ENCODE data around the gene ATPAF1. TPM values are rescaled to one million over a fixed set of nuclear protein-coding genes. Genes with fewer than 3 reads are reported as not detected.

The ATPAF1 gene
- total and polyA plus RNA-seq, 9 donors: 42.5 to 59.4 (median 50.8) TPM

- Histone ChIP-seq H3K36me3 (ENCODE audit: control insufficient read depth, insufficient read depth, low read length) (peaks cover 30% of the 10 kb centered on the region), H3K4me3 (ENCODE audit: low read length) (no peak overlapping the region), H3K4me1 (ENCODE audit: control insufficient read depth, insufficient read depth, low read length) (no peaks in the 10 kb centered on the region), H3K9me3 (replicated peaks; ENCODE audit: control insufficient read depth, low read depth, low read length) (no peaks in the 10 kb centered on the region), H3K27me3 (ENCODE audit: control insufficient read depth, insufficient read depth, low read length) (no peaks in the 10 kb centered on the region), H3K27ac (ENCODE audit: low read length) (no peak overlapping the region)
- WGBS (ENCODE audit: insufficient coverage): no CpG with 5 or more reads among the region's 3 CpGs
- peak; percentile 82 for DNase-seq
Measured at GRCh38 chr1:46595127-46595526, 73.0 kb downstream of the ATPAF1 start.

GRCh38 chr1:46594063-46594462, 74.1 kb downstream of the ATPAF1 start:
- whole genome bisulfite sequencing (ENCODE audit: insufficient coverage): 66% methylated on average over 3 of the region's 5 CpGs
- Histone ChIP-seq H3K9me3 (replicated peaks; ENCODE audit: control insufficient read depth, low read depth, low read length) (no peaks in the 10 kb centered on the region), H3K27ac (ENCODE audit: low read length) (no peak overlapping the region), H3K4me3 (ENCODE audit: low read length) (no peak overlapping the region), H3K36me3 (ENCODE audit: control insufficient read depth, insufficient read depth, low read length) (peaks cover 35% of the 10 kb centered on the region), H3K27me3 (ENCODE audit: control insufficient read depth, insufficient read depth, low read length) (no peaks in the 10 kb centered on the region), H3K4me1 (ENCODE audit: control insufficient read depth, insufficient read depth, low read length) (no peaks in the 10 kb centered on the region)
- peak; percentile 71 for DNase-seq

GRCh38 chr1:46592823-46593222, 75.3 kb downstream of the ATPAF1 start:
- 84% methylated on average over 3 of the region's 4 CpGs for WGBS (ENCODE audit: insufficient coverage)
- no peak for DNase-seq
- Histone ChIP-seq H3K4me3 (ENCODE audit: low read length) (no peak overlapping the region), H3K27ac (ENCODE audit: low read length) (no peak overlapping the region), H3K27me3 (ENCODE audit: control insufficient read depth, insufficient read depth, low read length) (no peaks in the 10 kb centered on the region), H3K36me3 (ENCODE audit: control insufficient read depth, insufficient read depth, low read length) (peaks cover 38% of the 10 kb centered on the region), H3K9me3 (replicated peaks; ENCODE audit: control insufficient read depth, low read depth, low read length) (no peaks in the 10 kb centered on the region), H3K4me1 (ENCODE audit: control insufficient read depth, insufficient read depth, low read length) (no peaks in the 10 kb centered on the region)

- WGBS (ENCODE audit: insufficient coverage): 70% methylated on average over 1 of the region's 3 CpGs
- Histone ChIP-seq H3K9me3 (replicated peaks; ENCODE audit: control insufficient read depth, low read depth, low read length) (no peaks in the 10 kb centered on the region), H3K27me3 (ENCODE audit: control insufficient read depth, insufficient read depth, low read length) (no peaks in the 10 kb centered on the region), H3K4me3 (ENCODE audit: low read length) (no peak overlapping the region), H3K36me3 (ENCODE audit: control insufficient read depth, insufficient read depth, low read length) (peaks cover 60% of the 10 kb centered on the region), H3K4me1 (ENCODE audit: control insufficient read depth, insufficient read depth, low read length) (no peaks in the 10 kb centered on the region), H3K27ac (ENCODE audit: low read length) (no peak overlapping the region)
- no peak for DNase-seq
Measured at GRCh38 chr1:46589529-46589928, 78.6 kb downstream of the ATPAF1 start.

- no peaks in the 10 kb centered on the region for H3K4me1 ChIP-seq (ENCODE audit: control insufficient read depth, insufficient read depth, low read length)
- peak; percentile 77 for DNase-seq
- no peaks in the 10 kb centered on the region for H3K9me3 ChIP-seq (replicated peaks; ENCODE audit: control insufficient read depth, low read depth, low read length)
- no peak overlapping the region for H3K4me3 ChIP-seq (ENCODE audit: low read length)
- no peaks in the 10 kb centered on the region for H3K27me3 ChIP-seq (ENCODE audit: control insufficient read depth, insufficient read depth, low read length)
- no peak overlapping the region for H3K27ac ChIP-seq (ENCODE audit: low read length)
- H3K36me3 ChIP-seq (ENCODE audit: control insufficient read depth, insufficient read depth, low read length): peaks cover 63% of the 10 kb centered on the region
- no CpG with 5 or more reads among the region's 7 CpGs for WGBS (ENCODE audit: insufficient coverage)
Measured at GRCh38 chr1:46587069-46587468, 81.1 kb downstream of the ATPAF1 start.

- WGBS (ENCODE audit: insufficient coverage): 72% methylated on average over 7 of the region's 12 CpGs
- no peak overlapping the region for H3K27ac ChIP-seq (ENCODE audit: low read length)
- H3K4me1 ChIP-seq (ENCODE audit: control insufficient read depth, insufficient read depth, low read length): no peaks in the 10 kb centered on the region
Measured at GRCh38 chr1:46585312-46585938, 82.7 kb downstream of the ATPAF1 start.

GRCh38 chr1:46583494-46583893, 84.7 kb downstream of the ATPAF1 start:
- H3K27me3 ChIP-seq (ENCODE audit: control insufficient read depth, insufficient read depth, low read length): no peaks in the 10 kb centered on the region
- H3K36me3 ChIP-seq (ENCODE audit: control insufficient read depth, insufficient read depth, low read length): peaks cover 65% of the 10 kb centered on the region
- no peaks in the 10 kb centered on the region for H3K9me3 ChIP-seq (replicated peaks; ENCODE audit: control insufficient read depth, low read depth, low read length)
- H3K4me3 ChIP-seq (ENCODE audit: low read length): no peak overlapping the region
- WGBS (ENCODE audit: insufficient coverage): no CpG with 5 or more reads among the region's 5 CpGs
- no peaks in the 10 kb centered on the region for H3K4me1 ChIP-seq (ENCODE audit: control insufficient read depth, insufficient read depth, low read length)
- no peak overlapping the region for H3K27ac ChIP-seq (ENCODE audit: low read length)
- no peak for DNase-seq

More at GRCh38 chr1:46585312-46585938, 82.7 kb downstream of the ATPAF1 start:
- no peak for DNase-seq
- H3K27me3 ChIP-seq (ENCODE audit: control insufficient read depth, insufficient read depth, low read length): no peaks in the 10 kb centered on the region
- no peak overlapping the region for H3K4me3 ChIP-seq (ENCODE audit: low read length)
- H3K9me3 ChIP-seq (replicated peaks; ENCODE audit: control insufficient read depth, low read depth, low read length): no peaks in the 10 kb centered on the region
- peaks cover 62% of the 10 kb centered on the region for H3K36me3 ChIP-seq (ENCODE audit: control insufficient read depth, insufficient read depth, low read length)

GRCh38 chr1:46582972-46583371, 85.2 kb downstream of the ATPAF1 start:
- Histone ChIP-seq H3K4me3 (ENCODE audit: low read length) (no peak overlapping the region), H3K9me3 (replicated peaks; ENCODE audit: control insufficient read depth, low read depth, low read length) (no peaks in the 10 kb centered on the region), H3K27me3 (ENCODE audit: control insufficient read depth, insufficient read depth, low read length) (no peaks in the 10 kb centered on the region), H3K4me1 (ENCODE audit: control insufficient read depth, insufficient read depth, low read length) (no peaks in the 10 kb centered on the region), H3K36me3 (ENCODE audit: control insufficient read depth, insufficient read depth, low read length) (peaks cover 70% of the 10 kb centered on the region), H3K27ac (ENCODE audit: low read length) (no peak overlapping the region)
- DNase-seq: peak; percentile 39
- WGBS (ENCODE audit: insufficient coverage): no CpG with 5 or more reads among the region's 7 CpGs

Other genes with a start within 250 kb of the ATPAF1 start
- gene DMBX1, start 178.5 kb downstream of the ATPAF1 start, total RNA-seq: not detected
- under 1 TPM in 2 of 8 donors, not detected in 6; 0.06 to 0.12 TPM for gene DMBX1, start 178.5 kb downstream of the ATPAF1 start, polyA plus RNA-seq (ENCODE audit: insufficient read depth in 1 of 8, insufficient read length in 8 of 8, low replicate concordance in 1 of 8)
- not detected for gene KNCN, start 116.7 kb downstream of the ATPAF1 start, total RNA-seq
- gene KNCN, start 116.7 kb downstream of the ATPAF1 start, polyA plus RNA-seq (ENCODE audit: insufficient read depth in 1 of 8, insufficient read length in 8 of 8, low replicate concordance in 1 of 8): under 1 TPM in 2 of 8 donors, not detected in 6; 0.20 to 0.24 TPM
- gene MKNK1, start 64.1 kb downstream of the ATPAF1 start, total RNA-seq: 19.3 TPM
- gene MKNK1, start 64.1 kb downstream of the ATPAF1 start, polyA plus RNA-seq (ENCODE audit: insufficient read depth in 1 of 8, insufficient read length in 8 of 8, low replicate concordance in 1 of 8): 10 to 100 TPM; 19.9 to 32.5 (median 28.8) TPM
- 12.6 TPM for gene MOB3C, start 51.6 kb downstream of the ATPAF1 start, total RNA-seq
- gene MOB3C, start 51.6 kb downstream of the ATPAF1 start, polyA plus RNA-seq (ENCODE audit: insufficient read depth in 1 of 8, insufficient read length in 8 of 8, low replicate concordance in 1 of 8): 10 to 100 TPM; 11.9 to 14.2 (median 12.5) TPM
- gene TEX38, start 3.5 kb upstream of the ATPAF1 start, total RNA-seq: not detected
- under 1 TPM in 3 of 8 donors, not detected in 5; 0.16 to 0.41 (median 0.18) TPM for gene TEX38, start 3.5 kb upstream of the ATPAF1 start, polyA plus RNA-seq (ENCODE audit: insufficient read depth in 1 of 8, insufficient read length in 8 of 8, low replicate concordance in 1 of 8)
- gene EFCAB14, start 50.8 kb upstream of the ATPAF1 start, total RNA-seq: 99.2 TPM
- gene EFCAB14, start 50.8 kb upstream of the ATPAF1 start, polyA plus RNA-seq (ENCODE audit: insufficient read depth in 1 of 8, insufficient read length in 8 of 8, low replicate concordance in 1 of 8): 100 to 1,000 TPM in 1 of 8 donors, 10 to 100 TPM in 7; 66.6 to 100 (median 89.4) TPM
- gene CYP4B1, start 130.7 kb upstream of the ATPAF1 start, total RNA-seq: not detected
- gene CYP4B1, start 130.7 kb upstream of the ATPAF1 start, polyA plus RNA-seq (ENCODE audit: insufficient read depth in 1 of 8, insufficient read length in 8 of 8, low replicate concordance in 1 of 8): under 1 TPM in 5 of 8 donors, not detected in 3; 0.08 to 0.34 (median 0.25) TPM